Kasumi-1 (cell line): ENCODE data around the gene PHLDA1.
"Not testable (repeated sequence)": the region's sequence is repeated elsewhere in the genome, so short reads cannot be mapped to it uniquely, and the experiment has no call there.

ENCODE experiments used
- DNase-seq, 2 experiments: peaks; one replicate each; lab custom pipeline; 2025; lab: John Stamatoyannopoulos, UW

PHLDA1 gene

GRCh38 chr12:76018672-76019071 lies 12.9 kb downstream of the PHLDA1 start:
- DNase-seq: no peak

GRCh38 chr12:76018111-76018510 lies 13.5 kb downstream of the PHLDA1 start:
- no peak for DNase-seq

- no peak for DNase-seq
Measured at GRCh38 chr12:76014007-76014406, 17.6 kb downstream of the PHLDA1 start.

- no peak for DNase-seq
Measured at GRCh38 chr12:76013603-76014002, 18.0 kb downstream of the PHLDA1 start.

- DNase-seq: no peak
Measured at GRCh38 chr12:76012644-76013043, 18.9 kb downstream of the PHLDA1 start.

GRCh38 chr12:76010732-76011458 lies 20.7 kb downstream of the PHLDA1 start:
- DNase-seq: no peak

- DNase-seq: no peak
Measured at GRCh38 chr12:76008428-76008827, 23.1 kb downstream of the PHLDA1 start.

DNA sequence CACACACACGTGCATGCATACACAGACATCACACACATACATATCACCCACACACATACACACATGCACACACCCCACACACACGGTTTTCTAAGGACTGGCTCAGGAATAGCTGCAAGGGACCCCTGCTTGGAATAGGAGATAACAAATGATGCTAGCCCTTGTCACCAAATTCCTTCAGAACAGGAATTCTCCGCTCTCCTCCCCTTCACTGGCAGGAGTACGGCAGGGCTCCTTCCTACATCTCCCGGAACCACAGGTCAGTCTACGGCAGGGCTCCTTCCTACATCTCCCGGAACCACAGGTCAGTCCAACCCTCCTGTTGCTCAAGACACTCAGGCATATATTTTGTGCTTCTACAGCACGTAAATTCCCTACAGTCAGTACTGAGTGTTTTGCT lies 23.9 kb downstream of the PHLDA1 start:
- no peak for DNase-seq

GRCh38 chr12:76006028-76006925 lies 25.3 kb downstream of the PHLDA1 start:
- DNase-seq: no peak

- no peak for DNase-seq
Measured at GRCh38 chr12:76003355-76003638, 28.3 kb downstream of the PHLDA1 start.

- DNase-seq: no peak
Measured at GRCh38 chr12:76002598-76003354, 28.8 kb downstream of the PHLDA1 start.

DNA sequence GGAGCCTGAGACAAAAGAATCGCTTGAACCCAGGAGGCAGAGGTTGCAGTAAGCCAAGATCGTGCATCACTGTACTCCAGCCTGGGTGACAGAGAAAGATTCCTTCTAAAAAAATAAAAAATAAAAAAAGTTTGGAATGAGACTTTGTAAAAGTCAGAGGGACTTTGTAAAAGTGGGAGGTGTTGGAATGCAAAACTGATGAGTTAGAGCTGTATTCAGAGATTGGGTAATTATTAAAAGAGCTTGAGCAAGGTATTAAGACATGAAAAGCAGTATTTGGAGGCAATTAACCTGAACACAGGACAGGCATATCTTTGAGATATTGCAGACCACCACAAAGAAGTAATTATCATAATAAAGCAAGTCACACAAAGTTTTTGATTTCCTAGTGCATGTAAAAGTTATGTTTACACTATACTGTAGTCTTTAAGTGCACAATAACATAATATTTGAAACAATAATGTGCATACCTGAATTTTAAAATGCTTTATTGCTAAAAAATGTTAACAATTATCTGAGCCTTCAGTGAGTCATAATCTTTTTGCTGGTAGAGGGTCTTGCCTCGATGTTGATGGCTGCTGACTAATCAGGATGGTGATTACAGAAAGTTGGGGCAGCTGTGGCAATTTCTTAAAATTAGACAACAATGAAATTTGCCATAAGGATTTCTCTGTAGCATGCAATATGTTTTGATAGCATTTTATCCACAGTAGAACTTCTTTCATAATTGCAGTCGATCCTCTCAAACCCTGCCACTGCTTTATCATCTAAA lies 33.1 kb downstream of the PHLDA1 start:
- DNase-seq: no peak

DNA sequence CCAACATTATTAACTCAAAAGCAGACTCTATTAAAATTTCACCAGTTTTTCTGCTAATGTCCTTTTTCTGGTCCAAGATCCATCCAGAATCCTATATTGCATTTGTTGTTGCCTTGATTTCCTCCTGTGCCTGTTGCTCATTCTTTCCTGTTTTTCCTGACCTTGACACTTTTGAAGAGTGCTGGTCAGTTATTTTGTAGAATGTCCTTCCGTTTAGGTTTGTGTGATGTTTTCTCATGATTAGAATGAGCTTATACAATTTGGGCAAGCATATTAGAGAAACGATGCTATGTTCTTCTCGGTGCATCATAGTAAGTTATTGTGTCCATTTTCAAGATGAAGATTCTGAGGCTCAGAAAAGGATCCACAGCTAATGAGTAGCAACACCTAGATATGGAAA lies 33.9 kb downstream of the PHLDA1 start:
- DNase-seq: no peak

- DNase-seq: no peak
Measured at GRCh38 chr12:75996861-75997447, 34.6 kb downstream of the PHLDA1 start.

GRCh38 chr12:75995691-75996090 lies 35.9 kb downstream of the PHLDA1 start:
- DNase-seq: no peak

DNA sequence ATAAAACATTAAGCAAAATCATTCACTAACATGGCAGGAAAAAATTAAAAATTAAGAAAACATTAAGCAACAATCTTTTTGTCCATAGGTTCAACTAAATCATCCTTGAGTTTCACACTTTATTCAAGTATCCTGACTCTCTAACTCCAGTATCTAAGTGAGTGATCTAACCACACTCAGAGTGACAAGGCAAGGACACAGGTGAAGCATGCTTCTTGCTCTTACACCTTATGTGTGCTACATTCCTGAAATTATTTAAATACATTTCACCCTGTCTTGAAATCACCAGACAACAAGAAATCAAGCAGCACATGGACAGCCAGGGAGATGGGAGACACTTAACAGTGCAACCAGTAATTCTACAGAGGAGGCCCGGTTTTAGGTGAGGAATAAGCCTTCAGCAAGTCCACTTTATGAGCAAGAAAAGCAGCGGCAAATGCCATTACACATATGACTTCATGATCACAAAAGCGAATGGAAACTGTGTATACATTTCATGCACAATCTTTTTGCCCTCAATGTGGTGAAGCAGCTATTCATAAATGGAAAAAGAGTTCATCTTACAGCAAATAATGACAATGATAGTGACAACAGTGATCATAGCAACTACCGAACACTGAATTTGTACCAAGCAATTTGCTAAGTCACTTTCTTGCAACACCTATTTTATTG lies 37.4 kb downstream of the PHLDA1 start:
- no peak for DNase-seq

DNA sequence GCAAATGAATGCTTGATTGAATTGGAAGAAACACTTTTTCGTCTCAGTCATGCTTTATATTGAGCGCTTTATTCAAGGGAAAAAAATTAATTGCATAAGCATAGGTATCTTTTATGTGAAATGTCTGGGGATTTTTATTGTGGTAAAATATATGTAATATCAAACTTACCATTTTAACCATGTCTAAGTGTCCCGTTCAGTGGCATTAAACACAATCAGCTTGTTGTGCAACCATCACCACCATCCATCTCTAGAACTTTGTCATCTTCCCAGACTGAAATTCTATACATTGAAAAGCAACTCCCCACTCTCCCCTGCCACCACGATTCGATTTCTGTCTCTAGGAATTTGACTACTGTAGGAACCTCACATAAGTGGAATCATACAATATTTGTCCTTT lies 39.8 kb downstream of the PHLDA1 start:
- DNase-seq: no peak

DNA sequence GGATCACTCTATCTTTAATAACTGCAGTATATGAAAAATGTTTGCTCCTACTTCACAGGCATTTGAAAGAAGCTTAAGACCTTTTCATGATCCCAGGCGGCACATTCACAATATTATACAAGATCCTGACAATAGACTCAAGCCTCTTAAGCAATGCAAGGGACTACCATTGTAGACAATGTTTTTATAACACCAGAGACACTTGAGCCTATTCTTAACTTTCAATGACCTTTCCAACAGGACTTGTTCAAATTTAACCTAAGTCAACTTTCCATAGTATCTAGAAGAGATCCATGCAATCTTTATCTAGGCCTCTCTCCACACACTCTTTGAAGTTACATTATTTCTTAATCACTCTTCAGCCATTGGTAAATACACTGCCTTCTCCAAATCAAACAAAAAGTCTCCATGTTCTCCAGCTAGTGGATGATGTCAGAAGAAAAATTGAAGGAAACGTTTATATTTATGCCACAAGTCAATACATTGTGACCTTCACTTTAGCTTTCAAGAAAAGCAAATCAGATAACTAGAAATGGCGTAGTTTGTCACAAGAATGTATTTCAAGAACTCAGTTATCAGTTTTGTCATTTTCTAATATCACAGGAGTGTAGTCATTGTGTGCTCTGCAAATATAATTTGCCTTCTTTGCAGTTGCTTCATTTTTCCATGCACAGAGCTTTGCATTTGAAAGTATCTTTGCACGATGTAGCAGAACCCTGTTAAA lies 41.2 kb downstream of the PHLDA1 start:
- DNase-seq: no peak

DNA sequence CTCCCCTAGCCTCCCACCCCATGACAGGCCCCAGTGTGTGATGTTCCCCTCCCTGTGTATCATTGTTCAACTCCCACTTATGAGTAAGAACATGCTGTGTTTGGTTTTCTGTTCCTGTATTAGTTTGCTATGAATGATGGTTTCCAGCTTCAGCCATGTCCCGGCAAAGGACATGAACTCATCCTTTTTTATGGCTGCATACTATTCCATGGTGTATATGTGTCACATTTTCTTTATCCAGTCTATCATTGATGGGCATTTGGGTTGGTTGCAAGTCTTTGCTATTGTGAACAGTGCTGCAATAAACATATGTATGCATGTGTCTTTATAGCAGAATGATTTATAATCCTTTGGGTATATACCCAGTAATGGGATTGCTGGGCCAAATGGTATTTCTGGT lies 43.9 kb downstream of the PHLDA1 start:
- not testable (repeated sequence) for DNase-seq

DNA sequence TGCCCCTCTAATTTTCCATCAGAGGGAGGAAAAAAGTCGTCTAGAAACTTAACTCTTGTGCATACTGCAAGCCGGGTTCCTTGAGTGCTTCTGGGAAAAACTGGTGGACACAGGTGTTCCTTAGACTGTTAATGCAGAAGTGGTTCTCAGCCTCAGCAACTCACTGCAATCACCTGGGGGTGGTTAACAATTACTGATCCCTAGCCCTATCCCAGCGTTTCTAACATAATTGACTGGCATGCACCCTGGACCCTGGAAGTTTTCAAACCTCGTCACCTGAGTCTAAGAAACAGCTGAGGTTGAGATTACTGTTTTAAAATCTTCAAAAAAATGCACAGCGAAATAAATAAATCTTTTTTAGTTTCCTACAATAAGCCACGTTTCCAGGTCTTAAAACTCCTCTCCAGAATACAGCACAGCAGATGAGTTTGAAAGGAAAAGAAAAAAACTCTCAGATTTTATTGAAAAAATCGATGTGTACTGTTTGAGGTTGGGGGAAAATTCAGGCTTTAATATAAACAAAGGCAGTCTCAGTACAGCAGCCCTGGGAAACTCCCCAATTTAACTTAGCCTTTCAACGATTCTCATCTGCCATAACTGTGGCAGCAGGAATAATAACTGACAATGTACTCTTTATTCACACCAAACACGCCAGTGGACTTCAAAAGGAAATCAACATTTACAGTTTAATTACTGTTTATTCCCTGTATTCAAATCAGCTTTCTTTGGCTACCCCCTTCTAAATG lies 45.4 kb downstream of the PHLDA1 start:
- DNase-seq: no peak
